Uterus (tissue), 2 donors: ENCODE data around the gene BCAR1.

Source experiments
- CTCF ChIP-seq, 4 experiments: fragments of 200-600 bp in 2 of 4; fragments of 450-650 bp in 2 of 4; sonication (generic) in 2 of 4; IDR thresholded peaks; one replicate each; pipeline ENCODE4 v1.5.1; 2016 to 2019; ENCODE audit warnings: antibody characterized with exemption in 4 of 4, mild to moderate bottlenecking in 2 of 4, moderate library complexity in 1 of 4
- POLR2A ChIP-seq, 2 donors: fragments of 450-650 bp; IDR thresholded peaks; one replicate each; pipeline ENCODE4 v1.6.1; 2016; ENCODE audit warnings: antibody characterized with exemption in 2 of 2, mild to moderate bottlenecking in 1 of 2, moderate library complexity in 1 of 2

- TF ChIP-seq CTCF (IDR thresholded peaks at IDR 0.05) (no peak), POLR2A (IDR thresholded peaks at IDR 0.05) (no peak)
These were observed 13.9 kb downstream of the BCAR1 start for GRCh38 chr16:75237398-75238131.
